Glutamatergic neuron (in vitro differentiated cells): ENCODE measurements around the gene DNM3. TPM values are rescaled to one million over a fixed set of nuclear protein-coding genes. Genes with fewer than 3 reads are reported as not detected.
A peak's percentile ranks its signal among the peaks of the same experiment; 100 is the strongest.

Experiments used
- DNase-seq: peaks from one replicate; pipeline ENCODE4 v3.0.0; 2022
- H3K27ac Mint-ChIP-seq: one replicate; pipeline ENCODE4 v1.8.0; 2020; ENCODE audit warnings: mild to moderate bottlenecking, mixed read lengths, inconsistent platforms; ENCODE audit not compliant: unreplicated experiment
- H3K27me3 Mint-ChIP-seq: one replicate; pipeline ENCODE4 v1.8.0; 2020; ENCODE audit warnings: mild to moderate bottlenecking, moderate library complexity, mixed read lengths, inconsistent platforms; ENCODE audit not compliant: unreplicated experiment
- H3K36me3 Mint-ChIP-seq: one replicate; pipeline ENCODE4 v1.8.0; 2020; ENCODE audit warnings: mild to moderate bottlenecking, mixed read lengths, inconsistent platforms; ENCODE audit not compliant: unreplicated experiment
- H3K4me1 Mint-ChIP-seq: one replicate; pipeline ENCODE4 v1.8.0; 2020; ENCODE audit warnings: mild to moderate bottlenecking, low read depth, mixed read lengths, inconsistent platforms; ENCODE audit not compliant: unreplicated experiment
- H3K4me3 Mint-ChIP-seq: one replicate; pipeline ENCODE4 v1.8.0; 2020; ENCODE audit warnings: mild to moderate bottlenecking, mixed read lengths, inconsistent platforms; ENCODE audit not compliant: unreplicated experiment
- H3K9me3 Mint-ChIP-seq: one replicate; pipeline ENCODE4 v1.8.0; 2020; ENCODE audit warnings: mild to moderate bottlenecking, moderate library complexity, mixed read lengths, inconsistent platforms; ENCODE audit not compliant: unreplicated experiment
- total RNA-seq: library from RNA; stranded (reverse); fragmentation: NEBNext Ultra II Directional; extraction: Animal tissue kit (Norgen Biotek cat#: 25700); gene quantifications from one replicate; pipeline ENCODE4 v1.2.1, GENCODE V29; 2021; ENCODE audit not compliant: unreplicated experiment
- TF ChIP-seq, protein P1 (sequence below): fragments of 200-600 bp; sonication (generic); IDR thresholded peaks from one replicate; pipeline ENCODE4 v1.5.0; 2021; ENCODE audit not compliant: partially characterized antibody, unreplicated experiment

The DNM3 gene
- total RNA-seq, 1 donor from 2014 or later, result 11.4 TPM

DNA sequence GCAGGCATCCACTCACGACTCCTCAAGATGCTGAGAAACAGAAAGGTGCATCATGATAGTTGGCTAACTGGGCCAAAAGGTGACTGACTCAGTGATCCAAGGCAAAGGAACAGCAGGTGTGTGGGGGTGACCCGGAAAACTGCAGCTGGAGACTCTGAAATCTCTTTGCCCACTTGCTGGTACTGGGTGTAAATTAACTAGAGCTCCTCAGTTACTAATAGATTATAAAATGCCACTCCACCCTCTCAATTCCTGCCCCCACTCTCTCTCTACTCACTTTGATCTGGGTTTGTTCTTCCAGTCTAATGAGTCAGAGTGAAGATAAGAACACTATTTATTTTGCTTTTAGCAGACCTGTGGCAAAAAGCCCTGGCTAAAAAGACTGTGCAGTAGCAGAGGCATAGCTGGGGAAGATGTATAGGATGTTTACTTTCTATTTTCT lies 609.7 kb downstream of the DNM3 start:
- DNase-seq, result no peak
- Mint-ChIP-seq H3K27ac (no peak overlapping the region), H3K4me3 (no peak overlapping the region), H3K9me3 (no peaks in the 10 kb centered on the region), H3K36me3 (no peaks in the 10 kb centered on the region), H3K27me3 (peaks cover 1% of the 10 kb centered on the region), H3K4me1 (peaks cover 4% of the 10 kb centered on the region)
- TF ChIP-seq, protein P1, sequence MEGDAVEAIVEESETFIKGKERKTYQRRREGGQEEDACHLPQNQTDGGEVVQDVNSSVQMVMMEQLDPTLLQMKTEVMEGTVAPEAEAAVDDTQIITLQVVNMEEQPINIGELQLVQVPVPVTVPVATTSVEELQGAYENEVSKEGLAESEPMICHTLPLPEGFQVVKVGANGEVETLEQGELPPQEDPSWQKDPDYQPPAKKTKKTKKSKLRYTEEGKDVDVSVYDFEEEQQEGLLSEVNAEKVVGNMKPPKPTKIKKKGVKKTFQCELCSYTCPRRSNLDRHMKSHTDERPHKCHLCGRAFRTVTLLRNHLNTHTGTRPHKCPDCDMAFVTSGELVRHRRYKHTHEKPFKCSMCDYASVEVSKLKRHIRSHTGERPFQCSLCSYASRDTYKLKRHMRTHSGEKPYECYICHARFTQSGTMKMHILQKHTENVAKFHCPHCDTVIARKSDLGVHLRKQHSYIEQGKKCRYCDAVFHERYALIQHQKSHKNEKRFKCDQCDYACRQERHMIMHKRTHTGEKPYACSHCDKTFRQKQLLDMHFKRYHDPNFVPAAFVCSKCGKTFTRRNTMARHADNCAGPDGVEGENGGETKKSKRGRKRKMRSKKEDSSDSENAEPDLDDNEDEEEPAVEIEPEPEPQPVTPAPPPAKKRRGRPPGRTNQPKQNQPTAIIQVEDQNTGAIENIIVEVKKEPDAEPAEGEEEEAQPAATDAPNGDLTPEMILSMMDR, result no peak

DNA sequence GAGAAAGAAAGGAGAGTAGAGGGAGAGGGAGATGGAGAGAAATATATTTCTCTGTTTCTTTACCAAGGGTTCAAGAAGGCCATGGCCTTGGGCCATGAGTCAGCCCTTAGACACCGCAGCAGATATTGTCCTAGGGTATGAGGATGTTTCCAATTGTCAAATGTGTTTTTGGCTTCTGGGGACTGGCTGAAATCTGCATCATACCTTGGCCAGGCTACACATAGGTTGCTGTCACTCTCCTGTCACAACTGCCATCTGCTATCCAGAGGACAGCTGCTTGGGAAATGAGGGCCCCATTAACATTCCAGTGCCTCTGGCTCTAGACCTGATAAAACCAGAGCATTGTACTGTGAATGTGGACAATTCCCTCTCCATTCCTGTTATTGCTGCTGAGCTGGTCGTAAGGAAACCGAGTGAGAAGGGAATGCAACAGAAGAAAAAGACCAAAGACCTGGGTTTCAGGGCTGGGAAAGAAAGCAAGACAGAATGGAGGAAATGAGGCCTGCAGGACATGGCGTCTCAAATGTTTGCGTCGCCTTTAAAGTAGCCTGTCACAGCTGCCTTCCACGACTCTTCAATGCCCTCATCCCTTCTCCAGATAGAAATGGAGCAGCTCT lies 611.3 kb downstream of the DNM3 start:
- Mint-ChIP-seq H3K4me3 (peak overlapping the region; percentile 60), H3K27me3 (peaks cover 1% of the 10 kb centered on the region), H3K27ac (peak overlapping the region; percentile 74), H3K9me3 (no peaks in the 10 kb centered on the region), H3K36me3 (no peaks in the 10 kb centered on the region), H3K4me1 (peaks cover 5% of the 10 kb centered on the region)
- DNase-seq, result no peak
- TF ChIP-seq, protein P1, result no peak

DNA sequence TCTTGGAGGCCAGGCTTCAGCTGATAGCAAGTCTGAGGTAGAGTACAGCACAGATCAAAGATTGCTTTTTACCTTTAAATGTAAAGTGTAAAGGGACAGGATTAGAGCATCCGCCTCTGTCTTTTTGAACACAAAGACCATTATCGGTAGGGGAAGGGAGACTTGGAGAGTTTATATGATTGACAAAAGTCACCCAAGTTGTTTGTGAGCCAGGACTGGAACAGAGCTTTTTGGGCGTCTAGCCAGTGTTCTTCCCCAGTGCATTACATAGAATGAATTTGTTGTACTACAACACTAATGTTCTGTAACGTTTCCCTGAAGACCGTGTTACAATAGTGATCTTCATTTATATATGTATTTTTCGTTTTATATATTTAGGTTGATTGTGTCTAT lies 611.9 kb downstream of the DNM3 start:
- no peaks in the 10 kb centered on the region for H3K9me3 Mint-ChIP-seq
- no peak overlapping the region for H3K4me3 Mint-ChIP-seq
- H3K27ac Mint-ChIP-seq, result peak overlapping the region; percentile 39
- TF ChIP-seq, protein P1, result no peak
- H3K27me3 Mint-ChIP-seq, result peaks cover 1% of the 10 kb centered on the region
- H3K36me3 Mint-ChIP-seq, result no peaks in the 10 kb centered on the region
- no peak for DNase-seq
- H3K4me1 Mint-ChIP-seq, result peaks cover 8% of the 10 kb centered on the region

DNA sequence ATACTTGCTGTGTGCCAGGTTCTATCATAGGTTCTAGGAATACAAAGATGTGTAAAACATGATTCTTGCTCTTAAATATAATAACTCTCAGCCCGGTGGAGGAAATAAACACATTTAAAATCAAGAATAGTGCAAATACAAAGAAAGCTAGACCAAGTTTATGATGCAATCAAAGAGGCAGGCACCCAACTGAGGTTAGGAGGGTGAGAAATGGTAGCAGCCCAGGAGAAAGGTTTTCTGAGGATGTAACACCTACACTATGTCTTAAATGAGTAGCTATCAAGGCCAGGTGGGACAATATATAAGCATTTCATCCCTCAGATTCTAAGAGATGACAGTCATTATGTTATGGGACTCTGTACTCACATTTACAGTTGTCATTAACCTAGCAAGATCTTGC lies 612.3 kb downstream of the DNM3 start:
- TF ChIP-seq, protein P1, result no peak
- no peak overlapping the region for H3K4me3 Mint-ChIP-seq
- H3K36me3 Mint-ChIP-seq, result no peaks in the 10 kb centered on the region
- H3K9me3 Mint-ChIP-seq, result no peaks in the 10 kb centered on the region
- no peak overlapping the region for H3K27ac Mint-ChIP-seq
- H3K27me3 Mint-ChIP-seq, result peaks cover 1% of the 10 kb centered on the region
- H3K4me1 Mint-ChIP-seq, result peaks cover 8% of the 10 kb centered on the region
- no peak for DNase-seq

DNA sequence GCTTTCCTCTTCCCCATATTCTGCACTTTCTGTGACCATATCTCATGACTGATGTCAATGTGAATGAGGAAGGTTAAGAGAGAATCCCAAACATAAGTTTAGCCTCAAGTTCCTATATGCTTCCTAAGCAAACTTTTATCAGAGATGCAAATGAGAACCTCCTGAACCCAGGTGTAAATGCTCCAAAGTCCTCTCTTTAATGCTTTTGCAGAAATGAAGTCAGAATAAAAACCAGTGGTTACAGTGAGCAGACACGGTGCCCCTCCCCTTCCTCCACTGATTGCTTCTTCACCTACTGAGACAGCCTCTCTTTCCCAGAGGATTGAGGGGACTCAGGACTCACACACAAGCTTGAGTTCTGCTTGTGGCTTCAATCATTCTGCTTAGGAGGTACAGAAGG lies 614.2 kb downstream of the DNM3 start:
- TF ChIP-seq, protein P1, result no peak
- no peaks in the 10 kb centered on the region for H3K36me3 Mint-ChIP-seq
- H3K9me3 Mint-ChIP-seq, result no peaks in the 10 kb centered on the region
- H3K27ac Mint-ChIP-seq, result no peak overlapping the region
- no peaks in the 10 kb centered on the region for H3K27me3 Mint-ChIP-seq
- no peak overlapping the region for H3K4me3 Mint-ChIP-seq
- peaks cover 8% of the 10 kb centered on the region for H3K4me1 Mint-ChIP-seq
- no peak for DNase-seq
